Naive thymus-derived CD4-positive, alpha-beta T cell (primary cell): ENCODE data around the gene IRF8. TPM values are rescaled to one million over a fixed set of nuclear protein-coding genes. Genes with fewer than 3 reads are reported as not detected.

ENCODE experiments used
- ATAC-seq: fragments of 150-1000 bp; cut with Tn5 transposase; 2 replicates; pipeline ENCODE4 v1.10.0; 2021; ENCODE audit warnings: mild to moderate bottlenecking, moderate library complexity
- CTCF ChIA-PET: fragments of 350-600 bp; sonication (Branson Sonifier 250); formaldehyde crosslinking; loops from one replicate; lab custom pipeline; 2021; ENCODE audit warnings: antibody characterized with exemption; lab: Charles Lee
- POLR2A ChIA-PET: fragments of 350-600 bp; sonication (Branson Sonifier 250); formaldehyde crosslinking; loops from one replicate; lab custom pipeline; 2021; ENCODE audit warnings: antibody characterized with exemption, inconsistent platforms; lab: Charles Lee
- DNase-seq, 9 donors: peaks; one replicate each; pipeline versions ENCODE4 v3.0.0 to v3.0.0-alpha.2; 2020 to 2022; ENCODE audit warnings: mixed read lengths in 1 of 9
- H3K27ac ChIP-seq: one replicate; pipeline ENCODE4 v1.7.0; 2013; ENCODE audit warnings: mild to moderate bottlenecking, low read depth, low read length, moderate library complexity
- H3K27me3 ChIP-seq, 2 donors: one replicate each; pipeline ENCODE4 v1.7.0; 2013; ENCODE audit warnings: low read length in 2 of 2, mild to moderate bottlenecking in 2 of 2, moderate library complexity in 2 of 2; ENCODE audit not compliant: control insufficient read depth in 2 of 2, insufficient read depth in 2 of 2
- H3K36me3 ChIP-seq, 3 experiments: 1 replicate in 2 of 3; 2 replicates in 1 of 3; pipeline ENCODE4 v1.7.0; 2013; ENCODE audit warnings: low read length in 3 of 3, mild to moderate bottlenecking in 3 of 3, moderate library complexity in 1 of 3; ENCODE audit not compliant: insufficient read depth in 3 of 3, control insufficient read depth in 2 of 3
- H3K4me1 ChIP-seq, 2 donors: one replicate each; pipeline ENCODE4 v1.7.0; 2013; ENCODE audit warnings: low read length in 2 of 2, mild to moderate bottlenecking in 2 of 2, moderate library complexity in 1 of 2; ENCODE audit not compliant: control insufficient read depth in 2 of 2, insufficient read depth in 2 of 2
- H3K4me3 ChIP-seq: 2 replicates; pipeline ENCODE4 v1.7.0; 2013; ENCODE audit warnings: mild to moderate bottlenecking, low read length
- H3K9me3 ChIP-seq, 3 experiments: 1 replicate in 2 of 3; 2 replicates in 1 of 3; pipeline ENCODE4 v1.7.0; 2013; ENCODE audit warnings: low read length in 3 of 3; ENCODE audit not compliant: control insufficient read depth in 2 of 3
- H3K27ac Mint-ChIP-seq, 9 donors: one replicate each; pipeline ENCODE4 v1.8.0; 2020 to 2022; ENCODE audit warnings: mixed read lengths in 9 of 9, mild to moderate bottlenecking in 8 of 9, moderate library complexity in 5 of 9, inconsistent platforms in 2 of 9
- H3K27me3 Mint-ChIP-seq, 5 donors: one replicate each; pipeline ENCODE4 v1.8.0; 2021 to 2022; ENCODE audit warnings: mixed read lengths in 5 of 5, mild to moderate bottlenecking in 1 of 5
- H3K36me3 Mint-ChIP-seq, 5 donors: one replicate each; pipeline ENCODE4 v1.8.0; 2020 to 2022; ENCODE audit warnings: mixed read lengths in 5 of 5, mild to moderate bottlenecking in 3 of 5, inconsistent platforms in 1 of 5
- H3K4me1 Mint-ChIP-seq, 7 donors: one replicate each; pipeline ENCODE4 v1.8.0; 2020 to 2022; ENCODE audit warnings: mixed read lengths in 7 of 7, mild to moderate bottlenecking in 3 of 7, inconsistent platforms in 1 of 7
- H3K4me3 Mint-ChIP-seq, 10 donors: one replicate each; pipeline ENCODE4 v1.8.0; 2020 to 2022; ENCODE audit warnings: mild to moderate bottlenecking in 10 of 10, mixed read lengths in 10 of 10, moderate library complexity in 6 of 10, inconsistent platforms in 2 of 10
- H3K9me3 Mint-ChIP-seq, 11 donors: one replicate each; pipeline ENCODE4 v1.8.0; 2020 to 2022; ENCODE audit warnings: mixed read lengths in 11 of 11, mild to moderate bottlenecking in 4 of 11, inconsistent platforms in 1 of 11, moderate library complexity in 1 of 11
- intact Hi-C, 2 donors: fragments of 100-400 bp; cut with micrococcal nuclease; formaldehyde crosslinking; loops; one replicate each; pipeline ENCODE4 v1.15.1; 2023
- polyA plus RNA-seq, 2 donors: library from polyadenylated mRNA; unstranded; fragments of 300-500 nt; fragmentation: Illumina TruSeq; gene quantifications; one replicate each; pipeline ENCODE4 v1.2.3, GENCODE V29; 2021
- total RNA-seq, 6 experiments: library from RNA in 5 of 6; stranded (reverse) in 5 of 6; gene quantifications; 1 replicate in 5 of 6; 2 replicates in 1 of 6; pipeline ENCODE4 v1.2.3 and lab custom pipeline; 2021 to 2026

The IRF8 gene
- total and polyA plus RNA-seq, 7 experiments from 2014 or later = 3.5 to 105 (median 6.4) TPM

DNA sequence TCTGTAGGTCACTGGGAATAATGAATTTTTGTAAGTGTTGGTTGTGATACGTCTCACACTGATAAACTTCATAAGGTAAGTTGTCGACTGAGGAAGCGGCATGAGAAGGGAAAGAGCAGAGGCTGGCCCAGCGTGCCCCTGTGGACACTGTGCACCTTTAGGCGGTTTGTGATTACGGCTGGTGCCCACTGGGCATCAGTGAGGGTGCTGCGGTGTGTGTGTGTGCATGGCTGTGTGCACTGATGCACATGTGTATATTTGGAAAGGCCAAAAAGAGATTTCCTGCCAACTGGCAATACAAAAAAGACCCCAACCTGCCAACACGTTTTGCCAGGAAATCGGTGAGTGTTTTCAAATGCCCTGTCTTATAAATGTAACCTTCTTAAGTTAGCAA lies 11.9 kb downstream of the IRF8 start:
- ChIA-PET POLR2A (no interaction called here), CTCF (no interaction called here)
- ATAC-seq = no peak
- Mint-ChIP-seq H3K4me3 (no peak overlapping the region), H3K27ac (no peak overlapping the region), H3K36me3 (peaks cover 5 to 37% (median 11%) of the 10 kb centered on the region in 5 donors), H3K9me3 (no peaks in the 10 kb centered on the region), H3K27me3 (no peaks in the 10 kb centered on the region), H3K4me1 (peaks cover 4 to 15% (median 9%) of the 10 kb centered on the region in 7 donors)
- Histone ChIP-seq H3K36me3 (no peaks in the 10 kb centered on the region), H3K27me3 (no peaks in the 10 kb centered on the region), H3K4me1 (no peaks in the 10 kb centered on the region), H3K9me3 (no peaks in the 10 kb centered on the region), H3K4me3 (no peak overlapping the region), H3K27ac (no peak overlapping the region)
- intact Hi-C loops = no loop called here
- DNase-seq = no peak

DNA sequence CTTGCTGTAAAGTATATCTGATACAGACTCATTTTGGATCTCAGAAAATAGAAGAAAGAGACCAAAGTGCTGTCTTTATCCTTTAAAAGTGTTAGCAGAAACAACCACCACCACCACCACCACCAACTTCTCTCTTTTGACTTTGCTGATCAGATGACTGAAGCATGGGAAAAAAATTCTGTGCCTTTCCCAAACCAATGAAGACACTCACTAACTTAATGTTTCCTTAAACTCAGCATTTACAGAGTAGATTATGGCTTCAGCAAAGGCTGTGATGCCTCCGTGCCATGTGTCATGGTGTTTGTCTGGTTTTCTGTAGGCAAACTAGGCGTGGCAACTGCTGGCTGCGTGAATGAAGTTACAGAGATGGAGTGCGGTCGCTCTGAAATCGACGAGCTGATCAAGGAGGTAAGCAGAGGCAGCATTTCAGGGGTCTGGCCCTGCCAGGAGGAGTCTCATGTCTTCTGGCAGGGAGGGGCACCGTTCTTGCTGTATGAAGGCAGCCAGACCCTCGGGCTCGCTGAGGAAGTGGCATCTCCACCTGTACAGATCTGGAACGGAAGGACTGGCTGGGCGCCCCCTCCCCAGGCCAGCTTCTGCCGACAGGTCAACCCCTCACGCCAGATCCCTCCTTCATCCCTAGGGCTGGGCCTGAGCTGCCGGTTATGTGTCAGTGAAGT lies 12.4 kb downstream of the IRF8 start:
- Histone ChIP-seq H3K27me3 (no peaks in the 10 kb centered on the region), H3K9me3 (no peaks in the 10 kb centered on the region), H3K4me1 (no peaks in the 10 kb centered on the region), H3K36me3 (no peaks in the 10 kb centered on the region), H3K27ac (no peak overlapping the region), H3K4me3 (no peak overlapping the region)
- ATAC-seq (no peak), DNase-seq (no peak)
- Mint-ChIP-seq H3K27me3 (no peaks in the 10 kb centered on the region), H3K27ac (no peak overlapping the region), H3K4me1 (peaks cover 4 to 19% (median 11%) of the 10 kb centered on the region in 7 donors), H3K9me3 (no peaks in the 10 kb centered on the region), H3K36me3 (peaks cover 5 to 34% (median 10%) of the 10 kb centered on the region in 5 donors), H3K4me3 (no peak overlapping the region)
- ChIA-PET CTCF (interaction anchor here (1.0 kb wide), 1 partner anchor 12 kb away, joined by 3 read pairs; no protein-coding TSS in a partner anchor), POLR2A (interaction anchor here (0.6 kb wide), 1 partner anchor 11 kb away, joined by 5 read pairs; no protein-coding TSS in a partner anchor)
- intact Hi-C loops = no loop called here

DNA sequence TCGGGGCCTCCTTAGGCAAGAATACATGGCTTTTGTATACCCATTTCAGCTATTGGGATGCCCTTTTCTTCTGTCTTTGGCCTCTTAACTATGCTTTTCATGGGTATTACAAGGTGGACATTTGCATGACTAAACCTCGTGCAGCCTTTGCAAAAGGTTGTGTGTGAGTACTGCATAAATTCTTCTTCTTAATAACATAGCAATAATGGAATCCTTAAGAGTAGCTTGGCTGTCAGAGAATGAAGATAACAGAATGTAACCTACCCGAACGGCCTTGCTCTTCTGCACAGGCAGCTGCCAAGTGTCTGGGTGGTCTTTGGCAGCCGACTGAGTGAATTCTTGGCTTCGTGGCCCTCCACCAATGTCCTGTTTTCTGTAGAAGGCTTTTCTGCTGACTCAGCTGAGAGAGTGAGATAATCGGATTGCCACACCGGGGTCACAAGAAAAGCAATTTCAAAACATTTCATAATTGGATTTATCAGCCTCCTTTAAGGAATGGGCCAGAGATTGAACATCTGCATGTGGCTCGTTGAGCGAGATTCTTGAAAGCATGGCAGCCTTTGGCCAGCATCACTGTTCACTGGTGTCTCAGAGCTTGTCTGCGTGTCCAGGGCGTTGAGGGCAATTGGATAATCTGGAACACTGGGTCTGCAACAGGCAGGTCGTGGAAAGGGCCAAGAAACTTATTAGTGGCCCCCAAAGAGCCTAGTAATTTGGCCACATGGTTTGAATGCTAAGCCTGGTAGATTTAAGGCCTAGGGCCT lies 13.4 kb downstream of the IRF8 start:
- no peak overlapping the region for H3K27ac Mint-ChIP-seq
- POLR2A ChIA-PET = interaction anchor here (1.5 kb wide), 1 partner anchor 10 kb away, joined by 4 read pairs; no protein-coding TSS in a partner anchor
- H3K4me1 ChIP-seq = no peaks in the 10 kb centered on the region
- no peak overlapping the region for H3K27ac ChIP-seq
- no peak overlapping the region for H3K4me3 Mint-ChIP-seq
- H3K27me3 Mint-ChIP-seq = no peaks in the 10 kb centered on the region
- H3K4me1 Mint-ChIP-seq = peaks cover 8 to 23% (median 14%) of the 10 kb centered on the region in 7 donors
- H3K4me3 ChIP-seq = no peak overlapping the region
- no peaks in the 10 kb centered on the region for H3K9me3 ChIP-seq
- H3K27me3 ChIP-seq = no peaks in the 10 kb centered on the region
- ATAC-seq = no peak
- CTCF ChIA-PET = interaction anchor here (1.0 kb wide), 1 partner anchor 13 kb away, joined by 3 read pairs; no protein-coding TSS in a partner anchor
- no peak for DNase-seq
- no peaks in the 10 kb centered on the region for H3K36me3 ChIP-seq
- H3K9me3 Mint-ChIP-seq = no peaks in the 10 kb centered on the region
- peaks cover 5 to 33% (median 10%) of the 10 kb centered on the region in 5 donors for H3K36me3 Mint-ChIP-seq
- intact Hi-C loops = no loop called here

DNA sequence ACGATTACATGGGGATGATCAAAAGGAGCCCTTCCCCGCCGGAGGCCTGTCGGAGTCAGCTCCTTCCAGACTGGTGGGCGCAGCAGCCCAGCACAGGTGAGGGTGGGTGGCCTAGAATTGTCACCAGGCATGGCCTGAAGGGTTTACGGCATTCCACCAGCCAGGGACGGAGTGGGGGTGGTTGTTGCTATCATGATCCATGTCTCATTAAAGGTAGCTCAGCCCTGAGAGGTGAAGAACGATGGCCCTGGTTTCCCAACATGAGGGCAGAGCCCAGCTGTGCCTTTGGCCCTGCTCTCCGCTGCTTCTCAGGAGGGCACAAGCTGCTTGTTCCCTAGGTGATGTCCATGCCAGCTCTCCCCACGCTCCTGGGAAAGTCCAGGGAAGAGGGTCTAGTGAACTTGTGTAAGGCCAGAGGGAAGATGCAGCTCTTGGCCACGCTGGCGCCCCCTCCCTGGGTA lies 14.2 kb downstream of the IRF8 start:
- Histone ChIP-seq H3K36me3 (peaks cover 0 to 3% (median 0%) of the 10 kb centered on the region in 3 experiments), H3K27me3 (no peaks in the 10 kb centered on the region), H3K4me3 (no peak overlapping the region), H3K27ac (no peak overlapping the region), H3K9me3 (no peaks in the 10 kb centered on the region), H3K4me1 (no peaks in the 10 kb centered on the region)
- CTCF ChIA-PET = interaction anchor here (0.9 kb wide), 1 partner anchor 10 kb away, joined by 3 read pairs; no protein-coding TSS in a partner anchor
- POLR2A ChIA-PET = interaction anchor here (0.6 to 1.5 kb wide), 2 partner anchors 11 to 1575 kb away, joined by 3 to 4 read pairs; no protein-coding TSS in a partner anchor
- no peak overlapping the region for H3K27ac Mint-ChIP-seq
- intact Hi-C loops = no loop called here
- DNase-seq (no peak), ATAC-seq (no peak)
- H3K36me3 Mint-ChIP-seq = peaks cover 5 to 33% (median 10%) of the 10 kb centered on the region in 5 donors
- H3K4me1 Mint-ChIP-seq = peaks cover 5 to 20% (median 12%) of the 10 kb centered on the region in 7 donors
- no peaks in the 10 kb centered on the region for H3K9me3 Mint-ChIP-seq
- no peak overlapping the region for H3K4me3 Mint-ChIP-seq
- no peaks in the 10 kb centered on the region for H3K27me3 Mint-ChIP-seq

DNA sequence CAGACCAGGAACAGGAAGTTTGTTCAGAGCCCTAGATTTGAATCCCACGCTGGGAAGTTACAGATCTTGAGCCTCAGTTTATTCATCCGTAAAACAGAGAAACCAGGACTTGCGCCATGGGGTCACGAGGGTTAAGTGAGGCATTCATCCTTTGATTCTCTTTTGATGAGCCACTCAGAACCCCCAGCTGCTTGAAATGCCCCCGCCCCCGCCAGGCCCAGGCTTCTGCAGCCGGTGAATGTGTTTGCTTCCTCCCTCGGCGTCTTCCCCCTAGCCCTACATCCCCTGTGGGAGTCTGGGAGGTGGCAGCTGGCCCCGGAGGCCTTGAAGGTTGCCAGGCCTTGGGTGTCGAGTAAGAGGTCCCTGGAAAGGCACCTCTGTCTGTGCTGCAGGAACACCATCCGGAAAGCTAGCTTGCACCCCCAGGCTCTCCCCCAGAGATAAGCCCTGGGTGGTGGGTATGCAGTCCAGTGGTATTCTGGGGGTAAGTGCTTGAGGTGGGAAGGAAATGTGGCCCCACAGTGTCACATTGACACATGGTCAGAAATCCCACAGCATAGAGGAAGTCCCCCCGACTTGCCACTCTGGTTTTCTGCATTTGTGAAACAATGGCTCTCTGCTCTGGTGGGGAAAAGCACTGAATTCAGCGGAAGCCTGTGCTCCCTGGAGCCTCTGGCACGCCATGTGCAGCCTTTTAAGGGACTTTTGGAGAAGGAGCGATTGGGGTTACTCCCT lies 14.9 kb downstream of the IRF8 start:
- H3K4me1 ChIP-seq = no peaks in the 10 kb centered on the region

DNA sequence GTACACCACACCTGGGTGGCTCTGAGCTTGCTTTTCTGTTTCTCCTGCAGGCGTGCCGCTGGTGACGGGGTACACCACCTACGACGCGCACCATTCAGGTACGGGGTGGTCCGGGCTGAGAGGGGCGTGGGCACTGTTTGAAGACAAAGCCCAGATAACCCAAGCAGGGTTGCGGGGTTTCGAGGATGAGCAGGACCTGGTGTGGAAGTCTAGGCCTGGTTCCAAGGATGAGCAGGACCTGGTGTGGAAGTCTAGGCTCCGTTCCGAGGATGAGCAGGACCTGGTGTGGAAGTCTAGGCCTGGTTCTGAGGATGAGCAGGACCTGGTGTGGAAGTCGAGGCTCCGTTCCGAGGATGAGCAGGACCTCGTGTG lies 15.4 kb downstream of the IRF8 start:
- Histone ChIP-seq H3K27me3 (no peaks in the 10 kb centered on the region), H3K36me3 (peaks cover 0 to 15% (median 0%) of the 10 kb centered on the region in 3 experiments), H3K9me3 (no peaks in the 10 kb centered on the region), H3K27ac (no peak overlapping the region), H3K4me3 (no peak overlapping the region), H3K4me1 (no peaks in the 10 kb centered on the region)
- H3K27me3 Mint-ChIP-seq = no peaks in the 10 kb centered on the region
- no peak for ATAC-seq
- H3K4me3 Mint-ChIP-seq = no peak overlapping the region
- no peak for DNase-seq
- H3K9me3 Mint-ChIP-seq = no peaks in the 10 kb centered on the region
- peaks cover 0 to 16% (median 5%) of the 10 kb centered on the region in 7 donors for H3K4me1 Mint-ChIP-seq
- ChIA-PET POLR2A (no interaction called here), CTCF (no interaction called here)
- peak overlapping the region in 1 of 9 donors; percentile 45 for H3K27ac Mint-ChIP-seq
- peaks cover 0 to 28% (median 10%) of the 10 kb centered on the region in 5 donors for H3K36me3 Mint-ChIP-seq
- intact Hi-C loops = no loop called here

More for the DNA sequence above, 14.9 kb downstream of the IRF8 start:
- H3K4me3 Mint-ChIP-seq = no peak overlapping the region
- ChIA-PET CTCF (interaction anchor here (0.9 kb wide), 1 partner anchor 10 kb away, joined by 3 read pairs; no protein-coding TSS in a partner anchor), POLR2A (interaction anchor here (0.6 to 1.5 kb wide), 2 partner anchors 12 to 1575 kb away, joined by 3 to 4 read pairs; no protein-coding TSS in a partner anchor)
- H3K36me3 Mint-ChIP-seq = peaks cover under 1 to 29% (median 10%) of the 10 kb centered on the region in 5 donors
- peak overlapping the region in 1 of 9 donors; percentile 45 for H3K27ac Mint-ChIP-seq
- DNase-seq (no peak), ATAC-seq (peak; percentile 10)
- Histone ChIP-seq H3K36me3 (peaks cover 0 to 10% (median 0%) of the 10 kb centered on the region in 3 experiments), H3K9me3 (no peaks in the 10 kb centered on the region), H3K4me3 (no peak overlapping the region), H3K27me3 (no peaks in the 10 kb centered on the region), H3K27ac (no peak overlapping the region)
- H3K9me3 Mint-ChIP-seq = no peaks in the 10 kb centered on the region
- intact Hi-C loops = no loop called here
- H3K27me3 Mint-ChIP-seq = no peaks in the 10 kb centered on the region
- H3K4me1 Mint-ChIP-seq = peaks cover 0 to 14% (median 6%) of the 10 kb centered on the region in 7 donors
